Astrocyte (in vitro differentiated cells and primary cell): ENCODE data around the gene ALOXE3. TPM values are rescaled to one million over a fixed set of nuclear protein-coding genes. Genes with fewer than 3 reads are reported as not detected.

Experiments used
- DNase-seq: peaks from one replicate; pipeline ENCODE4 v3.0.0-alpha.2; 2010; ENCODE audit warnings: low read depth
- FAIRE-seq: peaks from 2 replicates; lab custom pipeline; 2011; peaks lifted over from hg19 to GRCh38; lab: Jason Lieb, UNC
- H2AFZ ChIP-seq: 2 replicates; pipeline ENCODE4 v1.6.0; 2012; ENCODE audit warnings: low read depth, low read length, inconsistent platforms
- H3K27ac ChIP-seq: 2 replicates; pipeline ENCODE4 v1.5.1; 2011; ENCODE audit warnings: low read depth, low read length, inconsistent platforms
- H3K27me3 ChIP-seq: 2 replicates; pipeline ENCODE4 v1.6.0; 2011; ENCODE audit warnings: low read length, inconsistent platforms; ENCODE audit not compliant: insufficient read depth
- H3K36me3 ChIP-seq: 2 replicates; pipeline ENCODE4 v1.5.1; 2011; ENCODE audit warnings: low read length, inconsistent platforms; ENCODE audit not compliant: insufficient read depth
- H3K4me1 ChIP-seq: 2 replicates; pipeline ENCODE4 v1.5.1; 2011; ENCODE audit warnings: low read length, inconsistent platforms; ENCODE audit not compliant: insufficient read depth
- H3K4me2 ChIP-seq: 2 replicates; pipeline ENCODE4 v1.6.0; 2012; ENCODE audit warnings: low read length, inconsistent platforms
- H3K4me3 ChIP-seq: 2 replicates; pipeline ENCODE4 v1.5.1; 2011; ENCODE audit warnings: low read depth, mild to moderate bottlenecking, low read length, inconsistent platforms; ENCODE audit not compliant: insufficient read depth
- H3K79me2 ChIP-seq: 2 replicates; pipeline ENCODE4 v1.6.0; 2012; ENCODE audit warnings: mild to moderate bottlenecking, low read length, inconsistent platforms; ENCODE audit not compliant: insufficient read depth
- H3K9ac ChIP-seq: 2 replicates; pipeline ENCODE4 v1.6.0; 2012; ENCODE audit warnings: mild to moderate bottlenecking, low read length, inconsistent platforms
- H3K9me3 ChIP-seq: 2 replicates; pipeline ENCODE4 v1.5.1; 2012; ENCODE audit warnings: low read depth, mild to moderate bottlenecking, low read length, inconsistent platforms; ENCODE audit not compliant: insufficient read depth
- H4K20me1 ChIP-seq: 2 replicates; pipeline ENCODE4 v1.6.0; 2012; ENCODE audit warnings: low read length, inconsistent platforms; ENCODE audit not compliant: insufficient read depth
- H3K27ac Mint-ChIP-seq: one replicate; pipeline ENCODE4 v1.8.0; 2021; ENCODE audit warnings: mild to moderate bottlenecking, mixed read lengths; ENCODE audit not compliant: unreplicated experiment
- H3K27me3 Mint-ChIP-seq: one replicate; pipeline ENCODE4 v1.8.0; 2021; ENCODE audit warnings: low read depth, mixed read lengths; ENCODE audit not compliant: unreplicated experiment
- H3K36me3 Mint-ChIP-seq: one replicate; pipeline ENCODE4 v1.8.0; 2021; ENCODE audit warnings: low read depth, mixed read lengths; ENCODE audit not compliant: unreplicated experiment
- H3K4me1 Mint-ChIP-seq: one replicate; pipeline ENCODE4 v1.8.0; 2021; ENCODE audit warnings: low read depth, mixed read lengths; ENCODE audit not compliant: unreplicated experiment
- H3K4me3 Mint-ChIP-seq: one replicate; pipeline ENCODE4 v1.8.0; 2021; ENCODE audit warnings: mild to moderate bottlenecking, moderate library complexity, mixed read lengths; ENCODE audit not compliant: unreplicated experiment
- H3K9me3 Mint-ChIP-seq: one replicate; pipeline ENCODE4 v1.8.0; 2021; ENCODE audit warnings: mild to moderate bottlenecking, mixed read lengths; ENCODE audit not compliant: unreplicated experiment
- CTCF ChIP-seq: IDR thresholded peaks from 2 replicates; pipeline ENCODE4 v1.5.1; 2011; ENCODE audit warnings: low read depth, mild to moderate bottlenecking, inconsistent platforms, low read length, moderate library complexity; ENCODE audit not compliant: insufficient read depth
- EZH2 ChIP-seq: IDR thresholded peaks from 2 replicates; pipeline ENCODE4 v1.6.1; 2012; ENCODE audit warnings: mild to moderate bottlenecking, low read length, inconsistent platforms; ENCODE audit not compliant: insufficient read depth
- total RNA-seq: library from RNA; stranded (reverse); gene quantifications from 2 replicates; pipeline ENCODE4 v1.2.1, GENCODE V29; 2021

ALOXE3 gene
- total RNA-seq, 1 donor from 2014 or later: 0.82 TPM

- TF ChIP-seq CTCF: no peak
- peak; percentile 56 for TF ChIP-seq EZH2
- H3K4me2 ChIP-seq: peak overlapping the region; percentile 97
- H3K9me3 ChIP-seq: no peaks in the 10 kb centered on the region
- peak overlapping the region; percentile 83 for H3K4me3 Mint-ChIP-seq
- peak overlapping the region; percentile 49 for H3K9ac ChIP-seq
- peaks cover 52% of the 10 kb centered on the region for H3K4me1 ChIP-seq
- H3K4me1 Mint-ChIP-seq: peaks cover 14% of the 10 kb centered on the region
- no peaks in the 10 kb centered on the region for H3K79me2 ChIP-seq
- H3K27ac ChIP-seq: no peak overlapping the region
- no peaks in the 10 kb centered on the region for H3K36me3 ChIP-seq
- H4K20me1 ChIP-seq: peaks cover 15% of the 10 kb centered on the region
- H2AFZ ChIP-seq: peak overlapping the region; percentile 85
- no peaks in the 10 kb centered on the region for H3K36me3 Mint-ChIP-seq
- peaks cover 32% of the 10 kb centered on the region for H3K27me3 Mint-ChIP-seq
- peak overlapping the region; percentile 48 for H3K27ac Mint-ChIP-seq
- peak overlapping the region; percentile 60 for H3K4me3 ChIP-seq
- no peaks in the 10 kb centered on the region for H3K9me3 Mint-ChIP-seq
- no peak for DNase-seq
- peaks cover 20% of the 10 kb centered on the region for H3K27me3 ChIP-seq
- no peak for FAIRE-seq
These were observed 4.8 kb upstream of the ALOXE3 start for GRCh38 chr17:8122924-8123694.

- Histone ChIP-seq H3K27me3 (peaks cover 20% of the 10 kb centered on the region), H4K20me1 (peaks cover 15% of the 10 kb centered on the region), H3K79me2 (no peaks in the 10 kb centered on the region), H3K9ac (peak overlapping the region; percentile 49), H3K4me3 (peak overlapping the region; percentile 60), H3K27ac (no peak overlapping the region), H3K4me2 (peak overlapping the region; percentile 97), H2AFZ (peak overlapping the region; percentile 85), H3K4me1 (peaks cover 59% of the 10 kb centered on the region), H3K36me3 (no peaks in the 10 kb centered on the region), H3K9me3 (no peaks in the 10 kb centered on the region)
- TF ChIP-seq CTCF (no peak), EZH2 (no peak)
- no peaks in the 10 kb centered on the region for H3K36me3 Mint-ChIP-seq
- H3K4me1 Mint-ChIP-seq: peaks cover 16% of the 10 kb centered on the region
- DNase-seq: peak; percentile 31
- H3K27me3 Mint-ChIP-seq: peaks cover 35% of the 10 kb centered on the region
- H3K4me3 Mint-ChIP-seq: peak overlapping the region; percentile 83
- no peak overlapping the region for H3K27ac Mint-ChIP-seq
- no peaks in the 10 kb centered on the region for H3K9me3 Mint-ChIP-seq
- FAIRE-seq: no peak
These were observed 4.2 kb upstream of the ALOXE3 start for GRCh38 chr17:8122422-8122923.
